ENCODE measurements around the gene RXRA. TPM values are rescaled to one million over a fixed set of nuclear protein-coding genes. Genes with fewer than 3 reads are reported as not detected.
A peak's percentile ranks its signal among the peaks of the same experiment; 100 is the strongest.

The RXRA gene
- total RNA-seq, 1 donor from 2014 or later, result 6.6 TPM

DNA sequence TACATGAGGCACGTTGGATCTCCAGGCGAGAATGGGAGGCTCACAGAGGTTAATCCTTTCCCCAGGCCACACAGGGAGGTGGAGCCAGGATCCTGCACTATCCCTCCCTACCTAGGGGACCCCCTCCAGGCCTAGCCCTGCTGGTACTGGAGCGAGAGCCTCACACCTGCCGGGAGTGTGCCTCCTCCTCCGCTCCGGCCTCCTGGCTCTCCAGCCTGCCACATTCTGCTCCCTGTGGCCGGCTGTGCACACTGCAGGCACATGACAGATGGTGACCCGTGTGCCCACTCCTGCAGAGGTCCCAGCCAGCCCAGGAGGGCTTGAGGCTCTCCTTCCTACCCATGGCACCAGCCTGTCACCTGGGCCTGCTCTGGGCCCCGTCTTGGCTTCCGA, 93.4 kb downstream of the RXRA start:
- no peak for DNase-seq

DNA sequence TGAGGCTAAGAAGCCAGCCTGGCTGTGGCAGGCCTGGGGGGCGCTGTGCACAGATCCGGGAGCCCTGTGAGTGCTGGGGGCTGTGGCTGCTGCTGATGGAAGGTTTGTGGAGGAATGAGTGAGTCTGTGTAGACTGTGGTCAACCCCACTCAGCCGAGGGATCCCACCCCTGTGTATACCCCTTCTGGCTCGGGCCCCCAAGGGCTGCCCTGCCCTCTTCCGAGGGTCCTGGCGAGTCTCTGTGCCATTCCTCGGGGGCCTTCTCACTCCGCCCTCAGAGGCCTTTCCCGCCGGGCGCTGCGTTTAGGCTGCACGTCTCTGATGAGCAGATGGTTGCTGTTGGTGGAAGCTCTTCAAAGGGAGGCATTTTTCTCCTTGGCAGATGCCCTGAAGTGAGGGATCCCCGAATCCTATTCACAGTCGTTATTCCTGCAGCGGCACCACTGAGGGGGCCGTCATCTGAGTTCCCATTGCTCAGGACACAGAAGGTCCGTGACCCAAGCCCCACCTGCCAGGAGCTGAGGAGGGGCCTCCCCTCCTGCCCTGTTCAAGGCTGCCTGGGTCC, 94.1 kb downstream of the RXRA start:
- DNase-seq, result no peak

- DNase-seq, result no peak
Observed at GRCh38 chr9:134420974-134421432, 94.7 kb downstream of the RXRA start.

DNA sequence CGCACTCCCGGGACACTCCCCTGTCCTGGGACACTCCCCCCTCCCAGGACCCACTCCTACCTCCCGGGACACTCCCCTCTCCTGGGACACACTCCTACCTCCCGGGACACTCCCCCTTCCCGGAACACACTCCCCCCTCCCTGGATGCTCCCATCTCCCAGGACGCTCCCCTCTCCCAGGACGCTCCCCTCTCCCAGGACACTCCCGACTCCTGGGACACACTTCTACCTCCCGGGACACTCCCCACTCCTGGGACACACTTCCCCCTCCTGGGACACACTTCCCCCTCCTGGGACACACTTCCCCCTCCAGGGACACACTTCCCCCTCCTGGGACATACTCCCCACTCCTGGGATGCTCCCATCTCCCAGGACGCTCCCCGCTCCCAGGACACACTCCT, 95.6 kb downstream of the RXRA start:
- no peak for DNase-seq

DNA sequence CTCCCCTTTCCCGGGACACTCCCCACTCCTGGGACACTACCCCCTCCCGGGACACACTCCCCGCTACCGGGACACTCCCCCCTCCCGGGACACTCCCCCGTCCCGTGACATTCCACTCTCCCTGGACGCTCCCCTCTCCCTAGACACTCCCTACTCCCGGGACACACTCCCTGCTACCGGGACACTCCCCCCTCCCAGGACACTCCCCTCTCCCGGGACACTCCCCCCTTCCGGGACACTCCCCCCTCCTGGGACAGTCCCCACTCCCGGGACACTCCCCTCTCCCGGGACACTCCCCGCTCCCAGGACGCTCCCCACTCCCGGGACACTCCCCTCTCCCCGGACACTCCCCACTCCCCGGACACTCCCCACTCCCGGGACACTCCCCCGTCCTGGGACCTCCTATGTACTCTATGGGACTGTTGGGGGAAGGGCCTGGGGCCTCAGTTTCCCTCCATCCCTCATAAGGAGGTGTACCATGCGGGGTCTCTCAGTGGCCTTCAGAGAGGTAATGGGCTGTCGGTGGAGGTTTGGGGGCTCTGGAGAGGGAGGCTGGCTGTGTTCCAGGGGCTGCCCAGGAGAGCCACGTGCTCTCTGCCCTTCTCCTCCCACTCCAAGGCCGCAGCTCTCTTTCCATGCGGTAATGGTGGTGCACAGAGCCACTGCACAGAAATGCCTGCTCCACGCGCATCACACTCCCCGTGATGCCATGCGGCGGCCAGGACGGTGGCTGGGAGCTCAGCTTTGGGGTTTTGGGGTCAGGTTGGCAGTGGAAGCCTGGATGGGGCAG, 96.2 kb downstream of the RXRA start:
- no peak for DNase-seq

GRCh38 chr9:134423166-134423565, 96.9 kb downstream of the RXRA start:
- DNase-seq, result no peak

DNA sequence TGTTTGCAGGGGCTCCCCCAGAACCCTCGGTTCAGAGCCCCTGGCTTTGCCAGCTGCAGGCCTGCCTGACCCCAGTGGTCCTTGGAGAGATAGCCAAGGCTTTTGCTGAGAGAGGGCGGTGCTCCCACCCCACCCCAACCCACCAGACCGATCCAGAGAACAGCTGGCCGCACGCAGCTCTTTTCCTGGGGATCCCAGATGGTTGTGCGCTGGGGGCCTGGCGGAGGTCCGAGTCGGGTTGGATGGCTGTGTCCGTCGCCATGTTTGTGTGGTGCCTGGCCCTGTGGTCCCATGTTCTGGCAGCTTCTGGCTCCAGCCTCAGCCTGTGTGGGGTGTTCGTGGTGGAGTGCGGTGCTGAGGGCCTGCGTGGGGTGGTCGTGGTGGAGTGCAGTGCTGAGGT, 97.5 kb downstream of the RXRA start:
- DNase-seq, result no peak

- DNase-seq, result no peak
Observed at GRCh38 chr9:134424818-134425217, 98.6 kb downstream of the RXRA start.

GRCh38 chr9:134425401-134425800, 99.1 kb downstream of the RXRA start:
- no peak for DNase-seq

DNA sequence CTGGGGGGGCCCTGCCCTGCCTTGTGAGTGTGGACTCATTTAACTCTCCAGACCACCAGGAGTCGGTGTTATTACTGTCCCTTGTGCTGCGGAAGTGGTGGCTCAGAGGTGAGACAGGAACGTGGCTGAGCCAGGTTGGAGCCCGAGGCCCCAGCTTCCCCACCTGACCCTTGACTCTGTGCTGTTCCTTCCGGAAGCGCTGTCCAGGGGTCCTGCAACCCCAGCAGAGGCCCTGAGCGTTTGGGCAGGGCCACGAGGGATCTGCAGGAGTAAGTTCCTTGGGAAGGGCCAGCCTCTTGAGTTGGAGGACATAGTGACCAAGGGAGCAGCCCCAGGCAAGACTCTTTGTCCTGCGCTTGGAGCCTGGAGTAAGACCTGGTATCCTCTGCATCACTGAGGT, 99.6 kb downstream of the RXRA start:
- no peak for DNase-seq

DNA sequence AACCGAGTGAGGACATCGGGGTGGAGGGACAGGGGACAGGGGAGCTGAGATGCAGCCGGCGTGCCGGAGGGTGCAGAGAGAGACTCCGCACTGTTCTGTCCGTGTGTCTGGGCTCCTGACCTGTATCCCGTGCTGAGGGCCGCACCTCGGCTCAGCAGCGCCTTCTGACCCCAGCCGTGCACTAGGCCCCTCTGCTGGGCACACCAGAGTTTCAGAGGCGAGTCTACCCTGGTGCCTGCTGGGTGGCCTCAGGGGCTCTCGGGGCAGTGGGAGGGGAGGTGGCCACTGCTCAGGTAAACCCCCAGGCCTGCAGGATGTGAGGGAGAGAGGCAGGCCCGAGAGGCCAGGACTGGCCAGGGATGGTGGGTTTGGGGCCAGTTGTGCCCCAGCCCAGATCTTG, 100.2 kb downstream of the RXRA start:
- no peak for DNase-seq

- DNase-seq, result no peak
Observed at GRCh38 chr9:134427153-134427782, 101.0 kb downstream of the RXRA start.

DNA sequence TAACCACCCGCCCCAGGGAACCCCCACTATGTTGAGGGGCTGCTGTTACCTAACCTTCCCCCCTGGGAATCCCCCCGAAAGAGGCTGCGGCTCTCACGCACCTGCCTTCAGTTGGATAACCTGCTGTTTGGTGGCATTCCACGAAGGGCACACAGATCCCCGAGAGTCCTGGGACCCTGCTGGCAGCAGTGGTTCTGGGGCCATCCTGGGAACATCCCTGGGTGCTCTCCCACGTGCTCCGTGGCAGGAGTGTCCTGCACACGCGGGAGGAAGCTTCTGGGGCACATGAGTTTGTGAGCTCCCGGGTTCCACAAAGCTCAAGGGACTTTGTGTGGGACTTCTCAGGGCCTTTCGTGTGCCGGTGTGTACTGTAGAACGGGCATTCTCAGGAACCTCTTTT, 102.3 kb downstream of the RXRA start:
- DNase-seq, result no peak

- no peak for DNase-seq
Observed at GRCh38 chr9:134429007-134429406, 102.8 kb downstream of the RXRA start.

DNA sequence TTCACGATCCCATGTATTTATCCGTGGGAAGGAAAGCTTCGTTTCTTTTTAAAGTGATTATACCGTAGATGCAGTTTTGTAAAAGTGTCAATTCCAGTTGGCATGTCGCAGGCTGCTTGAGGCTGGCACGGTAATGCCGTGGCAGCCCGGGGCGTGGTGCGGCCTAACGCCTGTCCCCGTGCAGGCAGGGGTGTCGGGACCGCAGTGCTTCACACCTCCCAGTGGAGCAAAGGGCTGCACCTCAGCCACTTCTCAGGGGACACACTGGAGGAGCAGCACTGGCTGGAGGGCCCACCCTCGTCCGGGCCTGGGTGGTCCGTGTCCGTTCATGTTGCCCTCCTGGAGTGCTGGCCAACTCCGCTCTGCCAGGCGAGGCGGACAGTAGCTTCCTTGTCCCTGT, 103.2 kb downstream of the RXRA start:
- no peak for DNase-seq

GRCh38 chr9:134431095-134431494, 104.8 kb downstream of the RXRA start:
- DNase-seq, result no peak

DNA sequence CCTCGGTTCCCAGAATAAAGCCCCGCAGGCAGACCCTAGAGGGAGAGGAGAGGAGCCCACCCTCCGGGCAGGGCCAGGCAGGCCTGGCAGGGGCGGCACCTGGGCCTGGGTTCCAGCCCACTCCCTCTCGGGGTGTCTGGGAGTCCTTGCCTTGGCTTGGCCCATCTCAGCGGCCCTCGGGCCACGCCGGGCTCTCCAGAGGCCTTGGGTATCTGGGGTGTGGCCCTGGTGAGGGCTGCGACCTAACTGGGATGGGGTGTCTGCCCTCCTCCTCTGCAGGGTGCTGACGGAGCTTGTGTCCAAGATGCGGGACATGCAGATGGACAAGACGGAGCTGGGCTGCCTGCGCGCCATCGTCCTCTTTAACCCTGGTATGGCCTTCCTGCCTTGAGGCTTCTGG, 105.4 kb downstream of the RXRA start:
- no peak for DNase-seq

GRCh38 chr9:134432471-134432870, 106.2 kb downstream of the RXRA start:
- DNase-seq, result no peak

- DNase-seq, result no peak
Observed at GRCh38 chr9:134433101-134433500, 106.8 kb downstream of the RXRA start.

DNA sequence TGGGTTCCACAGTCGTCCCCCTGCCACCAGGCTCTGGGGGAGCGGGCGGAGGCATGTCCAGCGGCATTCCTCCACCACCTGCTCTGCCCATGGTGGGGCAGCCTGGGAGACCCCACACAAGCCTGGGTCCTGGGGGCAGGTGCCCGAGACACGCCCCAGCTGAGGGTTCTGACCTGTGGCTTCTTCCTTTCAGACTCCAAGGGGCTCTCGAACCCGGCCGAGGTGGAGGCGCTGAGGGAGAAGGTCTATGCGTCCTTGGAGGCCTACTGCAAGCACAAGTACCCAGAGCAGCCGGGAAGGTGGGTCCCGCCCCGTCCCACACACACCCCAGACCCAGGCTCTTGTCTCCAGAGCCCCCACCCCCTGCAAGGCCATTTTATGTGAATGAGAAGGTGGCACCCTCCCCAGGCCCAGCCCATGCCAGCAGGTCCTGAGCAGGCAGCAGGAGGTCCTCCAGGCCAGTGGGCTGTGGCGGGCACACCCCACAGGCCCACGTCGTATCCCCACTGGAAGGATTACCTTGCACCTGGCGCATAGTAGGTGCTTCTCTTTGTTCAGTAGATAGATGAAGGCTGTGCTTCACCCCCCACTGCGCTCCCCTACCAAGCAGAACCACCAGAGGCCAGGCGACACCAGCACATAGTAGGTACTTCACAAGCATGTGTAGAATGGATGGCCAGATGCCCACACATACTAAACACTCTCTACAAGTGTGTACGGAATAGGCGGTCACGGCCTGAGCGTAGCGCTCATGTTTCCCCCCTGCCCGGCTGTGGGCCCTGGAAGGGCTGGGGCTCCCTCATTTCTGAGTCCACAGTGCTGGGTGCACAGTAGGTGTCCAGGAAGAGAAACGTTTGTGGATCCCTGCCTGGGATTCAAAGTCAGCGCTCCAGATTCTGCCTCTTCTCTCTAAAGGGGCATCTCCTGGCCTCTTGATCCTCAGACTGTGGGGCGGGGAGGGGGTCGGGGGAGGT, 107.9 kb downstream of the RXRA start:
- DNase-seq, result no peak

GRCh38 chr9:134434894-134435506, 108.7 kb downstream of the RXRA start:
- peak; percentile 96 for DNase-seq
